Activated naive CD8-positive, alpha-beta T cell treated with anti-CD3 and anti-CD28 coated beads for 36 hours (primary cell): ENCODE data around the gene PPARG. TPM values are rescaled to one million over a fixed set of nuclear protein-coding genes. Genes with fewer than 3 reads are reported as not detected.

ENCODE experiments used
- DNase-seq: peaks from one replicate; pipeline ENCODE4 v3.0.0; 2021
- H3K27ac Mint-ChIP-seq: one replicate; pipeline ENCODE4 v1.8.0; 2022; ENCODE audit warnings: mild to moderate bottlenecking, moderate library complexity, mixed read lengths
- H3K27me3 Mint-ChIP-seq: one replicate; pipeline ENCODE4 v1.8.0; 2022; ENCODE audit warnings: mild to moderate bottlenecking, mixed read lengths
- H3K36me3 Mint-ChIP-seq: one replicate; pipeline ENCODE4 v1.8.0; 2021; ENCODE audit warnings: mild to moderate bottlenecking, mixed read lengths
- H3K4me1 Mint-ChIP-seq: one replicate; pipeline ENCODE4 v1.8.0; 2021; ENCODE audit warnings: mixed read lengths
- H3K4me3 Mint-ChIP-seq: one replicate; pipeline ENCODE4 v1.8.0; 2022; ENCODE audit warnings: mild to moderate bottlenecking, moderate library complexity, mixed read lengths
- H3K9me3 Mint-ChIP-seq: one replicate; pipeline ENCODE4 v1.8.0; 2022; ENCODE audit warnings: mixed read lengths
- total RNA-seq, 2 experiments: library from RNA; stranded (reverse); gene quantifications; one replicate each; pipeline ENCODE4 v1.2.3, GENCODE V29; 2021

PPARG gene
- total RNA-seq, 2 experiments from 2014 or later = 0.20 to 0.47 TPM

DNA sequence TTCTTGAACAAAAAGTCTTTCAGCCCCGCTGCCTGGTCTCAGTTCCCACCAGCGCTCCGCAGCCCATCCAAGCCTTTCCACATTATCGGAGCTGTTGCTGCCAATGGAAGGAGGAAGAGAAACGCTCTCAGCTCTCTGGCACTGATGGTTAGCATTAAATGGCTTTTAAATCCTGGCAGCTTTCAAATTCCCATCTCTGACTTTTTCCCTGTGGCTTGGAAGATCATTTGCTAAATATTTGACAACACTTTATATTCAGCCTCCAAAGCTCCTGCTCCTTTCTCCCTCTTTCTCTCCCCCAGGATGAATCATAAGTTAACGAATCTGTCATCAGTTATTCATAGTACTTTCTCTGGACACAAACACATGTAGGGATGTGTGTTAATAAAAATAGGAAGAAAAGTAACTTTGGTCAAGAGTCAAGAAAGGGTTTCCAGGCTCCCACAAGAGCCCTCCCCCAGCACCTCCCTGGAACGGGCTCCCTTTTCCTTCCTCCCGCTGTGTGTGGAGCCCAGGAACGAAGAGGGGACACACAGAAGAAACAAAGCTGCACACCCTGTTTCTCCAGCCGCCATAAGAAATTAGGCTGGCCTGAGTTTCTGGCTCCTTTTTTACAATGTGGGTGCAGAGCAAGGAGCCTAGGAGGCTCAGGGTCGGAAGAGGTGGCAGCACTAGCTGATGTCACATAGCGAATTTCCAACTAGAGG is 147.8 kb downstream of the PPARG start:
- Mint-ChIP-seq H3K27me3 (no peaks in the 10 kb centered on the region), H3K27ac (no peak overlapping the region), H3K4me3 (no peak overlapping the region), H3K36me3 (no peaks in the 10 kb centered on the region), H3K4me1 (no peaks in the 10 kb centered on the region), H3K9me3 (no peaks in the 10 kb centered on the region)
- DNase-seq = no peak

DNA sequence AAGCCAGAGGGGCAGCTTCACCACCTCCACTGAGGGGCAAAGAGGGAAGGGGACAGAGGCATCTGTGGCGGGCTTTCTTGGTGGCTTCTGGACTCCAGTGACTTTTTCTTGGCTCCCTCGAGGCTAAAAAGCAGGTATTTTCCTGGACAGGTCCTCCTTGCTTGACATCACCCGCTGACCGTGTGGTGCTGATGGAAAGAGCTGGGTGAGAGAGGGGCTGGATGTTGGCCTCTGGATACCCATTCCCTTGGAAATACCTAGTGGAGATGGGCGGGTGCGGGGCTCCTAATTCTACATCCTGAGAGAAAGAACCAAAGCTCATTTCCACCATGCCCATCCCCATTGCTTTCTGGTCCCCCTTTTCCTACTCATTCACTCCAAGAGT is 148.3 kb downstream of the PPARG start:
- Mint-ChIP-seq H3K4me3 (no peak overlapping the region), H3K4me1 (no peaks in the 10 kb centered on the region), H3K9me3 (no peaks in the 10 kb centered on the region), H3K27ac (no peak overlapping the region), H3K36me3 (no peaks in the 10 kb centered on the region), H3K27me3 (no peaks in the 10 kb centered on the region)
- DNase-seq = no peak

- DNase-seq = no peak
- H3K36me3 Mint-ChIP-seq = no peaks in the 10 kb centered on the region
- no peak overlapping the region for H3K4me3 Mint-ChIP-seq
- no peaks in the 10 kb centered on the region for H3K27me3 Mint-ChIP-seq
- H3K4me1 Mint-ChIP-seq = no peaks in the 10 kb centered on the region
- H3K27ac Mint-ChIP-seq = no peak overlapping the region
- H3K9me3 Mint-ChIP-seq = no peaks in the 10 kb centered on the region
Observed at GRCh38 chr3:12437861-12438260, 149.0 kb downstream of the PPARG start.

- no peaks in the 10 kb centered on the region for H3K4me1 Mint-ChIP-seq
- H3K27me3 Mint-ChIP-seq = peaks cover 4% of the 10 kb centered on the region
- H3K27ac Mint-ChIP-seq = no peak overlapping the region
- DNase-seq = no peak
- H3K9me3 Mint-ChIP-seq = no peaks in the 10 kb centered on the region
- H3K4me3 Mint-ChIP-seq = no peak overlapping the region
- H3K36me3 Mint-ChIP-seq = no peaks in the 10 kb centered on the region
Observed at GRCh38 chr3:12438318-12438717, 149.4 kb downstream of the PPARG start.

- Mint-ChIP-seq H3K36me3 (no peaks in the 10 kb centered on the region), H3K4me3 (no peak overlapping the region), H3K27me3 (peaks cover 8% of the 10 kb centered on the region), H3K4me1 (no peaks in the 10 kb centered on the region), H3K27ac (no peak overlapping the region), H3K9me3 (no peaks in the 10 kb centered on the region)
- no peak for DNase-seq
Observed at GRCh38 chr3:12439161-12439940, 150.5 kb downstream of the PPARG start.

GRCh38 chr3:12440927-12441714 is 152.3 kb downstream of the PPARG start:
- Mint-ChIP-seq H3K36me3 (no peaks in the 10 kb centered on the region), H3K27ac (no peak overlapping the region), H3K9me3 (no peaks in the 10 kb centered on the region), H3K27me3 (peaks cover 8% of the 10 kb centered on the region), H3K4me3 (no peak overlapping the region), H3K4me1 (no peaks in the 10 kb centered on the region)
- no peak for DNase-seq

DNA sequence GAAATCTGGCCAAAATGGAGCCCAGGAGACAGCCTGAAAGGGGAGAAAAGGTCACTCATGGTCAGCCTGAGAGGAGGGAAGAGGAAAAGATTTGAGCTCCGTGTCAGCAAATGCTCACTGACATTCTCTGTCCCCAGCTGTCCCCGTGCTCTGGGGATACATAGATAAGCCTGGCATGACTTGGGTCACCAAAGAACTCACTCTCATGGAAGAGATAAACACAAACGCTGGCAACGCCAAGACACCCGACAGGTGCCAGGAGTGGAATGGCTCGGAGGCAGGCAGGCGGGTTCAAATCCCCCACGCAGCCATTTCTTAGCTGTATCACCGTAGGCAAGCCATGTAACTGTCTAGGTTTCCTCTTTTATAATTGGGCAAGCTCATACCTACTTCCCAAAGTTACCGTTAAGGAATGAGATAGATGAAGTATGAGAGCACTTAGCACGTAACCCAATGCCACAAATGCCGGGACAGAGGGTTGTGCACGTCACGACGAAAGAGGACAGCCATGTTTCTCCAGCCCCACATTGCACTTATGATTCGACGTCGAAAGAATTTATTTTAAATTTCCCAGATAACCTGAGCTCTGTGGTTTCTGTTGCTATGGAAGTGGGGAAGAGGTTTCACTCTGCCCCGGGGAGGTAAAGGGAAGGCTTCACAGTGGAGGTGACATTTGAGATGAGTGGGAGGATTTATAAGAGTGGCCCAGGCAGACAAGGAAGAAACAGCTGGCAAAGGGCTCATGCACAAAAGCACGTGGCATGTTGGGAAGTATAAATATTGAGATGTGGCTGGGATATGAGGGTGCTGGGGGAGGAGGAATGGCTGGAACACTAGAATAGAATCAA is 154.0 kb downstream of the PPARG start:
- Mint-ChIP-seq H3K36me3 (no peaks in the 10 kb centered on the region), H3K27me3 (peaks cover 12% of the 10 kb centered on the region), H3K27ac (no peak overlapping the region), H3K4me3 (no peak overlapping the region), H3K4me1 (no peaks in the 10 kb centered on the region), H3K9me3 (no peaks in the 10 kb centered on the region)
- DNase-seq = no peak

- peaks cover 12% of the 10 kb centered on the region for H3K27me3 Mint-ChIP-seq
- no peak for DNase-seq
- H3K4me1 Mint-ChIP-seq = no peaks in the 10 kb centered on the region
- no peak overlapping the region for H3K4me3 Mint-ChIP-seq
- no peak overlapping the region for H3K27ac Mint-ChIP-seq
- H3K9me3 Mint-ChIP-seq = no peaks in the 10 kb centered on the region
- H3K36me3 Mint-ChIP-seq = no peaks in the 10 kb centered on the region
Observed at GRCh38 chr3:12443781-12444522, 155.1 kb downstream of the PPARG start.

- no peaks in the 10 kb centered on the region for H3K9me3 Mint-ChIP-seq
- no peaks in the 10 kb centered on the region for H3K4me1 Mint-ChIP-seq
- no peak overlapping the region for H3K27ac Mint-ChIP-seq
- DNase-seq = no peak
- H3K27me3 Mint-ChIP-seq = peaks cover 12% of the 10 kb centered on the region
- H3K36me3 Mint-ChIP-seq = no peaks in the 10 kb centered on the region
- H3K4me3 Mint-ChIP-seq = no peak overlapping the region
Observed at GRCh38 chr3:12444582-12445471, 156.0 kb downstream of the PPARG start.

- Mint-ChIP-seq H3K27ac (no peak overlapping the region), H3K4me1 (no peaks in the 10 kb centered on the region)
Observed at GRCh38 chr3:12445523-12446240, 156.8 kb downstream of the PPARG start.

GRCh38 chr3:12446298-12446697 is 157.4 kb downstream of the PPARG start:
- no peaks in the 10 kb centered on the region for H3K9me3 Mint-ChIP-seq
- H3K4me3 Mint-ChIP-seq = no peak overlapping the region
- H3K27me3 Mint-ChIP-seq = peaks cover 12% of the 10 kb centered on the region
- H3K4me1 Mint-ChIP-seq = no peaks in the 10 kb centered on the region
- H3K36me3 Mint-ChIP-seq = no peaks in the 10 kb centered on the region
- no peak overlapping the region for H3K27ac Mint-ChIP-seq
- no peak for DNase-seq

More at GRCh38 chr3:12445523-12446240, 156.8 kb downstream of the PPARG start:
- Mint-ChIP-seq H3K27me3 (peaks cover 12% of the 10 kb centered on the region), H3K36me3 (no peaks in the 10 kb centered on the region), H3K9me3 (no peaks in the 10 kb centered on the region), H3K4me3 (no peak overlapping the region)
- DNase-seq = no peak

- no peak overlapping the region for H3K27ac Mint-ChIP-seq
- H3K9me3 Mint-ChIP-seq = no peaks in the 10 kb centered on the region
- H3K27me3 Mint-ChIP-seq = peaks cover 12% of the 10 kb centered on the region
- no peaks in the 10 kb centered on the region for H3K4me1 Mint-ChIP-seq
- no peak overlapping the region for H3K4me3 Mint-ChIP-seq
- no peaks in the 10 kb centered on the region for H3K36me3 Mint-ChIP-seq
- DNase-seq = no peak
Observed at GRCh38 chr3:12447075-12447474, 158.2 kb downstream of the PPARG start.
